GM20000 (cell line): ENCODE results near the gene PRDM10.
A peak's percentile ranks its signal among the peaks of the same experiment; 100 is the strongest.
"Not testable (repeated sequence)": the region's sequence is repeated elsewhere in the genome, so short reads cannot be mapped to it uniquely, and the experiment has no call there.

Experiments used
- DNase-seq: peaks from one replicate; pipeline ENCODE4 v3.0.0; 2012; ENCODE audit warnings: low spot score
- CTCF ChIP-seq: IDR thresholded peaks from 2 replicates; pipeline ENCODE4 v1.5.1; 2012; ENCODE audit warnings: mild to moderate bottlenecking, control low read depth; ENCODE audit errors: extremely low read depth, missing control alignments

Gene PRDM10

GRCh38 chr11:129894278-129895125 is 108.1 kb downstream of the PRDM10 start:
- no peak for TF ChIP-seq CTCF
- DNase-seq, result no peak

- DNase-seq, result no peak
- no peak for TF ChIP-seq CTCF
These were observed 114.2 kb downstream of the PRDM10 start for GRCh38 chr11:129888451-129888850.

DNA sequence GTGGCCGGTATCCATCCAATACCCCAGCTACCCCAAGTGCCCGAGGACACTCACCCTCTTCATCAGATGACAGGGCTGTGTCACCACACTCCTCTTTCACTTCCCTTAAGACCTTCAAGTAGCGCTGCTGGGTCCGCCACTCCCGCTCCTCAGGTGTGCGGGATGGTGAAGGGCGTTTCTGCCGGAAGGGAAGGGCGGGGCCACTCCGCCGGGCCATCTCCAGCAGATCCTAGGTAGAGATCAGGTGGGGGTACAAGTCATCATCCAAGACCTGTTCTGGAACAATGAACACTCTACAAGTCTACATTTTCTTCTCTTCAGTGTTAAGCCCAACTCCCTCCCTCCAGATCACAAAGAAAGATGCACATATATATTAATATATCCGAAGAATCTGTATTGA is 117.3 kb downstream of the PRDM10 start:
- DNase-seq, result no peak
- no peak for TF ChIP-seq CTCF

DNA sequence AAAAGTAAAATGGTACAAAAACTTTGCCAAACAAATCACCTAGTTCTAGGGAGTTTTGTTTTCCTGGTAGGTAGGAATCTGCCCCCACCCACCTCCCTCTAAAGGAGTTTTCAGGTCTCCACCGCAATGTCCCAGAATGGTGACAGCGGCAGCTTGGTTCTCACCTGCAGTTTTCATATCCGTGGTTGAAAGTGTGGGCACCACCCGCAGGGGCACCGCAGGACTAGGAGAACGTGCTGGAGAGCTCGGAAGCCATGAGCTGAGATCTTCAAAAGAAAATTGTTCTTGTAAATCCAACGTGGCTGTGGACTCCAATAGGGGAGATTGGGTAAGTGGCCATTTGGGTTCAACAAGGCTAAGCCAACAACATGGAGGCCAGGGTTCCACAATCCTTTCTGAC is 118.1 kb downstream of the PRDM10 start:
- TF ChIP-seq CTCF, result no peak
- DNase-seq, result no peak

GRCh38 chr11:129881570-129882170 is 121.0 kb downstream of the PRDM10 start:
- DNase-seq, result peak; percentile 40
- TF ChIP-seq CTCF, result no peak

- DNase-seq, result no peak
- no peak for TF ChIP-seq CTCF
These were observed 122.3 kb downstream of the PRDM10 start for GRCh38 chr11:129880311-129880710.

DNA sequence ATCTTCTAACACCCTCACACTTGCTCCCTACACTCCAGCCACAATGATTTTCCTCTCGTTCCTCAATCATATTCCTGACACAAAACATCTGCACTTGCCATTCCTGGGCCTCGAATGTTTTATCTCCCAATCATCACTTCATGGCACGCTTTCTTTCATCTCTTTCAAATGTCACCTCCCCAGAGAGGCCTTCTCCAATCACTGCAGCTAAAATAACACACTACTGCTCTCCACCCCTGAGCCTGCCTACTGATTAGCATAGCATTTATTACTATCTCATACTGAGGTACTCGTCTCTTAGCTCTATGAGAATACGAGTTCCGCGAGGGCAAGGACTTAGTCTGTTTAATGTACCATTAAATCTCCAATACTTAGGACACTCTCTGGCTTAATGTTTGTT is 130.7 kb downstream of the PRDM10 start:
- no peak for DNase-seq
- TF ChIP-seq CTCF, result no peak

GRCh38 chr11:129868626-129869025 is 134.0 kb downstream of the PRDM10 start:
- not testable (repeated sequence) for DNase-seq
